GM10248 (cell line): ENCODE data around the gene GRAMD2B.

ENCODE experiments used
- CTCF ChIA-PET: fragments of 300-600 bp; sonication (Branson Sonifier 250); formaldehyde crosslinking; extraction: SDS; loops from one replicate; lab custom pipeline; 2021; ENCODE audit warnings: antibody characterized with exemption; lab: Yijun Ruan, JAX
- POLR2A ChIA-PET: fragments of 350-650 bp; sonication (Branson Sonifier 250); formaldehyde crosslinking; extraction: SDS; loops from one replicate; lab custom pipeline; 2020; ENCODE audit warnings: antibody characterized with exemption; lab: Yijun Ruan, JAX
- DNase-seq: peaks from one replicate; pipeline ENCODE4 v3.0.0; 2012; ENCODE audit errors: extremely low spot score
- CTCF ChIP-seq: IDR thresholded peaks from 2 replicates; pipeline ENCODE4 v1.5.1; 2012; ENCODE audit warnings: mild to moderate bottlenecking, low read depth; ENCODE audit errors: extremely low read depth, missing control alignments, control extremely low read depth

GRAMD2B gene

DNA sequence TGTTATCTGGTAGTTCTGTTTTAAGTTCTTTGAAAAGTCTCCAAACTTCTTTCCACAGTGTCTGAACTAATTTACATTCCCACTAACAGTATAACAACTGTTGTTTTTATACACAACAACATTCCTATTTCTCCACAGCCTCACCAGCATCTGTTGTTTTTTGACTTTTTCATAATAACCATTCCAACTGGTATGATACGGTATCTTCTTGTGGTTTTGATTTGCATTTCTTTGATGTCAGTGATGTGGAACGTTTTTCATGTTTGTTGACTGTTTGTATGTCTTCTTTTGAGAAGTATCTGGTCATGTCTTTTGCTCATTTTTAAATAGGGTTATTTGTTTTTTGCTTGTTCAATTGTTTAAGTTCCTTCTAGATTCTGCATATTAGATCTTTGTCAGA is 12.6 kb upstream of the GRAMD2B start:
- ChIA-PET POLR2A (no interaction called here), CTCF (no interaction called here)
- no peak for TF ChIP-seq CTCF

DNA sequence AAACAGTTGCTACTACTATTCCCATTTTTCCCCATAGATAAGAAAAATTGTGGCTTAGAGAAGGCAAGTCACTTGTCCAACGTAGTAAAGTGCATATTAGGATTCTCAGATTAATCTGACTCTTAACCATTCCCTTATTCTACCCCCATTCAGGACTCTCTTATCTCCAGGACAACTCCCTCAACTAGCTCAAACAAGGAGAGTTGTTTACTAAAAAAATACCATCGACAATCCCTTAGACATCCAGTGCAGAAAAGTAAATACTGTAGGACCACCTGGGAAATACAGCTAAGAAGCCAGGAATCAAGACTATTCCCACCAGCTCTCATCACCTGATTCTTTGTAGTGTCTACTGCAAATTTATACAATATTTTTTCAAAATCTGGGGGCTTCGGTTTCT is 9.4 kb upstream of the GRAMD2B start:
- no peak for DNase-seq
- no peak for TF ChIP-seq CTCF
- POLR2A ChIA-PET: no interaction called here
- CTCF ChIA-PET: interaction anchor here (1.4 kb wide), 1 partner anchor 12 kb away, joined by 4 read pairs; no protein-coding TSS in a partner anchor

More for the DNA sequence above, 12.6 kb upstream of the GRAMD2B start:
- DNase-seq: no peak

DNA sequence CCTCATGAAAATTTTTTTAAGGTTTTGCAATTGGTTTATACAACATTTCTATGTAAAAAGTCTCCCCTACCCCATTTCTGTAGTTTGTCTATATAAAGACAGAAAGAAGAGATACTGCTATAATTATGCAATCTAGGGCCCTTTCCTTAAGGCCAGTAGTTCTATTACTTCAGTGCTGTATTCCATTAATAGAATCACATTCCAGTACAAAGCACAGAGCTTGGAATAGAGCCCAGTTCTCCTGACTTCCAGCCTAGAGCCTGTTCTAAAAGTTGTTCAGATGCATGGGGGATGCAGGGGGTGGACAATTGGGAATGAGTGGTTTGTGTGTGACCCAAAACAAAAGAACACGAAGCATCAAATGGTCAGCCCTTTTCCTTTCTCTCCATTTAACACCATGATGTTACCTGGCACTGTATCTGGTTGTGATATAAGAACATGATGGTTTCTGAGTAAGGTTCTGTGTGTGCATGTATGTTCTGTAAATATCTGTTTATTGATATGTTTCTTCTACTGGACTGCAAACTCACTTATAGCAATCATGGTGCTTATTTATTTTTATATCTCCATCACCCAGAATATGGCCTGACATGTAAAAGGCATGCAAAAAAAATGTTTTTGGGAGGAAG is 8.2 kb upstream of the GRAMD2B start:
- TF ChIP-seq CTCF: no peak
- no peak for DNase-seq
- CTCF ChIA-PET: interaction anchor here (1.4 kb wide), 1 partner anchor 13 kb away, joined by 4 read pairs; no protein-coding TSS in a partner anchor
- POLR2A ChIA-PET: no interaction called here

GRCh38 chr5:126415789-126416188 is 7.4 kb upstream of the GRAMD2B start:
- no peak for TF ChIP-seq CTCF
- ChIA-PET CTCF (no interaction called here), POLR2A (no interaction called here)
- no peak for DNase-seq

DNA sequence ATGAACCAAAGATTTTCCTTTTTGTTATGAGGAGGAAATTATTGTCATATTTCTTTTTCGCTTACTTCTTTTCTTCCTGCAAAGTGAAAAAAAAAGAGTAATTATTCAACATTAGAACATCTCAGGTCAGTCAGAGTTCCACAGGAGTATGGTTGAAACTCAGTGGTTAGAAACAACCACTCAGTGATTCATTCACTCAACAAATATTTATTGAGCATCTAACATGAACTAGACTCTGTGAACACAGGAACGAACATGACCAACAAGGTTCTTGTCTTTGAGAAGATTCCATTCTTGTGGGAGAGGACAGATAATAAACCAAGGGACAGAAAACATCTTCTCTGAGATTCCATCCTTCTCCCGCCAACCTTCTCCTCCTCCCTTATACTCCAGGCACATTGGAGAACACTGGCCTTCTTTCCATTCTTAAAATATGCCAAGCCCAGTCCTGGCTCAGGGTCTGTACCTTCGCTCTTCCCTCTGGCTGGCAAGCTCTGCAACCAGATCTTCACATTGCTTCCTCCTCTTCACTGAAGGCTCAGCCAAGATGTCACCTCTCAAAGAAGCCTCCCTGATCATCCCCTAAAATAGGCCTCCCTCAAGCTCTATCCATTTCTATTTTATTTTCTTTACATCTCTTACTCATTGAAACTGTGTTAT is 6.8 kb upstream of the GRAMD2B start:
- ChIA-PET POLR2A (no interaction called here), CTCF (interaction anchor here (1.2 kb wide), 1 partner anchor 15 kb away, joined by 4 read pairs; no protein-coding TSS in a partner anchor)
- no peak for DNase-seq
- no peak for TF ChIP-seq CTCF

GRCh38 chr5:126417178-126417577 is 6.0 kb upstream of the GRAMD2B start:
- no peak for TF ChIP-seq CTCF
- DNase-seq: no peak
- POLR2A ChIA-PET: no interaction called here
- CTCF ChIA-PET: interaction anchor here (1.2 kb wide), 1 partner anchor 15 kb away, joined by 4 read pairs; no protein-coding TSS in a partner anchor
